ENCODE measurements around the gene RUBCNL.

DNA sequence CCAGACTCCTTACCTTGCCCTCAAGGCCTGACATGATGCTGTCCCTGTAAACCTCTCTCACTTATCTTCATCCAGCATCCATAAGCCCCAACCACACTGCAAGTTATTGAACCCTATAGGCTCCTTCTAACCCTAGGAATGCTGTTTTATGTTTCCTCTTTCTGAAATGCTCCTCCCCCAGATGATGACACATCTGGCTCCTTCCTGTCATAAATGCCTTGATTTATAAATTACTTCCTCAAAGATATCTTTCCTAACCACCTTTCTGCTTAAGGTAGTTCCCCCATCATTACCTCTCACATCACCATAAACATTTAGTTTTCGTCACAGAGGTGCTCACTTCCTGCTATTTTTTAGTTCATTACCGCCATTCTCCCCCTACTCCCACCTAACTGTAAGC lies 12.3 kb downstream of the RUBCNL start:
- TF ChIP-seq, protein P1, sequence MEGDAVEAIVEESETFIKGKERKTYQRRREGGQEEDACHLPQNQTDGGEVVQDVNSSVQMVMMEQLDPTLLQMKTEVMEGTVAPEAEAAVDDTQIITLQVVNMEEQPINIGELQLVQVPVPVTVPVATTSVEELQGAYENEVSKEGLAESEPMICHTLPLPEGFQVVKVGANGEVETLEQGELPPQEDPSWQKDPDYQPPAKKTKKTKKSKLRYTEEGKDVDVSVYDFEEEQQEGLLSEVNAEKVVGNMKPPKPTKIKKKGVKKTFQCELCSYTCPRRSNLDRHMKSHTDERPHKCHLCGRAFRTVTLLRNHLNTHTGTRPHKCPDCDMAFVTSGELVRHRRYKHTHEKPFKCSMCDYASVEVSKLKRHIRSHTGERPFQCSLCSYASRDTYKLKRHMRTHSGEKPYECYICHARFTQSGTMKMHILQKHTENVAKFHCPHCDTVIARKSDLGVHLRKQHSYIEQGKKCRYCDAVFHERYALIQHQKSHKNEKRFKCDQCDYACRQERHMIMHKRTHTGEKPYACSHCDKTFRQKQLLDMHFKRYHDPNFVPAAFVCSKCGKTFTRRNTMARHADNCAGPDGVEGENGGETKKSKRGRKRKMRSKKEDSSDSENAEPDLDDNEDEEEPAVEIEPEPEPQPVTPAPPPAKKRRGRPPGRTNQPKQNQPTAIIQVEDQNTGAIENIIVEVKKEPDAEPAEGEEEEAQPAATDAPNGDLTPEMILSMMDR (tag by site-specific recombination; IDR thresholded peaks at IDR 0.05), result no peak
- TF ChIP-seq ZNF121 (tag by site-specific recombination; IDR thresholded peaks at IDR 0.05), result no peak
- TF ChIP-seq, protein P2, sequence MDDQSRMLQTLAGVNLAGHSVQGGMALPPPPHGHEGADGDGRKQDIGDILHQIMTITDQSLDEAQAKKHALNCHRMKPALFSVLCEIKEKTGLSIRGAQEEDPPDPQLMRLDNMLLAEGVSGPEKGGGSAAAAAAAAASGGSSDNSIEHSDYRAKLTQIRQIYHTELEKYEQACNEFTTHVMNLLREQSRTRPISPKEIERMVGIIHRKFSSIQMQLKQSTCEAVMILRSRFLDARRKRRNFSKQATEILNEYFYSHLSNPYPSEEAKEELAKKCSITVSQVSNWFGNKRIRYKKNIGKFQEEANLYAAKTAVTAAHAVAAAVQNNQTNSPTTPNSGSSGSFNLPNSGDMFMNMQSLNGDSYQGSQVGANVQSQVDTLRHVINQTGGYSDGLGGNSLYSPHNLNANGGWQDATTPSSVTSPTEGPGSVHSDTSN (CRISPR knock-in tag; IDR thresholded peaks at IDR 0.05), result no peak
- TF ChIP-seq, protein P3, sequence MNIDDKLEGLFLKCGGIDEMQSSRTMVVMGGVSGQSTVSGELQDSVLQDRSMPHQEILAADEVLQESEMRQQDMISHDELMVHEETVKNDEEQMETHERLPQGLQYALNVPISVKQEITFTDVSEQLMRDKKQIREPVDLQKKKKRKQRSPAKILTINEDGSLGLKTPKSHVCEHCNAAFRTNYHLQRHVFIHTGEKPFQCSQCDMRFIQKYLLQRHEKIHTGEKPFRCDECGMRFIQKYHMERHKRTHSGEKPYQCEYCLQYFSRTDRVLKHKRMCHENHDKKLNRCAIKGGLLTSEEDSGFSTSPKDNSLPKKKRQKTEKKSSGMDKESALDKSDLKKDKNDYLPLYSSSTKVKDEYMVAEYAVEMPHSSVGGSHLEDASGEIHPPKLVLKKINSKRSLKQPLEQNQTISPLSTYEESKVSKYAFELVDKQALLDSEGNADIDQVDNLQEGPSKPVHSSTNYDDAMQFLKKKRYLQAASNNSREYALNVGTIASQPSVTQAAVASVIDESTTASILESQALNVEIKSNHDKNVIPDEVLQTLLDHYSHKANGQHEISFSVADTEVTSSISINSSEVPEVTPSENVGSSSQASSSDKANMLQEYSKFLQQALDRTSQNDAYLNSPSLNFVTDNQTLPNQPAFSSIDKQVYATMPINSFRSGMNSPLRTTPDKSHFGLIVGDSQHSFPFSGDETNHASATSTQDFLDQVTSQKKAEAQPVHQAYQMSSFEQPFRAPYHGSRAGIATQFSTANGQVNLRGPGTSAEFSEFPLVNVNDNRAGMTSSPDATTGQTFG (tag by site-specific recombination; IDR thresholded peaks at IDR 0.05; ENCODE audit: borderline replicate concordance), result no peak
- TF ChIP-seq ZNF223 (tag by site-specific recombination; IDR thresholded peaks at IDR 0.05), result no peak
- no peak for TF ChIP-seq TCF7L2 (IDR thresholded peaks at IDR 0.05; ENCODE audit: borderline replicate concordance, low read depth, low read length)
- no peak for TF ChIP-seq ZNF140 (tag by site-specific recombination; IDR thresholded peaks at IDR 0.05)
- TF ChIP-seq YY1 (tag by site-specific recombination; IDR thresholded peaks at IDR 0.05), result no peak
- no peak for TF ChIP-seq ZNF10 (tag by site-specific recombination; IDR thresholded peaks at IDR 0.05)
- TF ChIP-seq, protein P4, sequence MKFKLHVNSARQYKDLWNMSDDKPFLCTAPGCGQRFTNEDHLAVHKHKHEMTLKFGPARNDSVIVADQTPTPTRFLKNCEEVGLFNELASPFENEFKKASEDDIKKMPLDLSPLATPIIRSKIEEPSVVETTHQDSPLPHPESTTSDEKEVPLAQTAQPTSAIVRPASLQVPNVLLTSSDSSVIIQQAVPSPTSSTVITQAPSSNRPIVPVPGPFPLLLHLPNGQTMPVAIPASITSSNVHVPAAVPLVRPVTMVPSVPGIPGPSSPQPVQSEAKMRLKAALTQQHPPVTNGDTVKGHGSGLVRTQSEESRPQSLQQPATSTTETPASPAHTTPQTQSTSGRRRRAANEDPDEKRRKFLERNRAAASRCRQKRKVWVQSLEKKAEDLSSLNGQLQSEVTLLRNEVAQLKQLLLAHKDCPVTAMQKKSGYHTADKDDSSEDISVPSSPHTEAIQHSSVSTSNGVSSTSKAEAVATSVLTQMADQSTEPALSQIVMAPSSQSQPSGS (tag by site-specific recombination; IDR thresholded peaks at IDR 0.05; ENCODE audit: low read depth), result no peak
- no peak for TF ChIP-seq ZNF777 (tag by site-specific recombination; IDR thresholded peaks at IDR 0.05; ENCODE audit: borderline replicate concordance)
- TF ChIP-seq, protein P5, sequence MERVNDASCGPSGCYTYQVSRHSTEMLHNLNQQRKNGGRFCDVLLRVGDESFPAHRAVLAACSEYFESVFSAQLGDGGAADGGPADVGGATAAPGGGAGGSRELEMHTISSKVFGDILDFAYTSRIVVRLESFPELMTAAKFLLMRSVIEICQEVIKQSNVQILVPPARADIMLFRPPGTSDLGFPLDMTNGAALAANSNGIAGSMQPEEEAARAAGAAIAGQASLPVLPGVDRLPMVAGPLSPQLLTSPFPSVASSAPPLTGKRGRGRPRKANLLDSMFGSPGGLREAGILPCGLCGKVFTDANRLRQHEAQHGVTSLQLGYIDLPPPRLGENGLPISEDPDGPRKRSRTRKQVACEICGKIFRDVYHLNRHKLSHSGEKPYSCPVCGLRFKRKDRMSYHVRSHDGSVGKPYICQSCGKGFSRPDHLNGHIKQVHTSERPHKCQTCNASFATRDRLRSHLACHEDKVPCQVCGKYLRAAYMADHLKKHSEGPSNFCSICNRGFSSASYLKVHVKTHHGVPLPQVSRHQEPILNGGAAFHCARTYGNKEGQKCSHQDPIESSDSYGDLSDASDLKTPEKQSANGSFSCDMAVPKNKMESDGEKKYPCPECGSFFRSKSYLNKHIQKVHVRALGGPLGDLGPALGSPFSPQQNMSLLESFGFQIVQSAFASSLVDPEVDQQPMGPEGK (tag by site-specific recombination; IDR thresholded peaks at IDR 0.05), result no peak
- TF ChIP-seq YY2 (tag by site-specific recombination; IDR thresholded peaks at IDR 0.05), result no peak

Data from HEK293 (cell line).